SK-N-SH treated with all-trans-retinoic acid at 6 μM for 48 hours (cell line): ENCODE results near the gene GNAZ.
"Not testable (repeated sequence)": the region's sequence is repeated elsewhere in the genome, so short reads cannot be mapped to it uniquely, and the experiment has no call there.

ENCODE experiments used
- CSDC2 ChIP-seq: fragments of 250-450 bp; sonication (Bioruptor Pico); IDR thresholded peaks from 2 replicates; pipeline ENCODE4 v1.5.0; 2020; ENCODE audit warnings: mild to moderate bottlenecking, moderate library complexity
- PPARA ChIP-seq: fragments of 250-450 bp; sonication (Bioruptor Pico); IDR thresholded peaks from 2 replicates; pipeline ENCODE4 v1.5.0; 2020; ENCODE audit warnings: mild to moderate bottlenecking, borderline replicate concordance
- SNAI2 ChIP-seq: fragments of 250-450 bp; sonication (Bioruptor Pico); IDR thresholded peaks from 2 replicates; pipeline ENCODE4 v1.5.0; 2020; ENCODE audit warnings: mild to moderate bottlenecking, moderate library complexity
- TOX ChIP-seq: fragments of 250-450 bp; sonication (Bioruptor Pico); IDR thresholded peaks from 2 replicates; pipeline ENCODE4 v1.8.0; 2021; ENCODE audit warnings: mild to moderate bottlenecking, moderate library complexity, borderline replicate concordance

DNA sequence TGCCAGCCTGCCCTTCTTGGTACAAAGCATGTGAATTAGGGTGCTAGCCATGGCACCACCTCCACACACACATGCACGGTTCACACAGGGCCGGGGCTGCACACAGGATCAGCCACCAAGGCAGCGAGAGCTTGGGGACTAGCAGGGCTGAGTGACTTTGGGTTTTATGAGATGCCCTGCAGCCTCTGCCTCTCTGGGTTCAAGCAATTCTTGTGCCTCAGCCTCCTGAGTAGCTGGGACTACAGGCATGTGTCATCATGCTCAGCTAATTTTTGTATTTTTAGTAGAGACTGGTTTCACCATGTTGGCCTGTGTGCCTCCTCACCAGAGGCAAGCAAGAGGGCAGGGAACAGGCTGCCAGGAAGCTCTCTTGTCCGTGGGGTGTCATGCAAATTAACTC, 66.7 kb downstream of the GNAZ start:
- not testable (repeated sequence) for TF ChIP-seq CSDC2 (CRISPR knock-in tag); PPARA (CRISPR knock-in tag); SNAI2; TOX (CRISPR knock-in tag)
